NCI-H2171 treated with DMSO at 0.1 percent for 48 hours (cell line): Measurements from ENCODE around the gene HIVEP3.
"Not testable (repeated sequence)": the region's sequence is repeated elsewhere in the genome, so short reads cannot be mapped to it uniquely, and the experiment has no call there.

Experiments
- DNase-seq: peaks from one replicate; lab custom pipeline; 2025; lab: John Stamatoyannopoulos, UW

HIVEP3 gene

DNA sequence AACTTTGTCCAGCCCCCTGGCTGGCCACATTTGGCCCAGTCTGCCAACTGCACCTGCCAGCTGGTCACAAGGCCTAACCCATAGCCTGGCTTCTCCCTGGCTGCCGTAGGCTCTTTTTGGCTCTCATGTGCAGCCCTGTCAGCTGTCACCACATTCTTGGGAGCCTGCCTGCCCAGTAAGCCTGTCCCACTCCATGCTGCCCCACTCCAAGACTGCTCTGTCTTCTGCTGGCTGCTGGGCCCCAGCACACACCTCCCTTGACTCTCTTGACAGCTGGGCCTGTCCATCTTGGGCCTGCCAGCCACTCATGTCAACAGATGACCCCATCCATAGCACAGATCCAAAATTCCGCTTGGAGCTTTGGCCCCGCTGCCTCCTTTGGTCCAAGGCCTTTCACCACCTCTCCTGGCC lies 360.0 kb downstream of the HIVEP3 start:
- DNase-seq: no peak

DNA sequence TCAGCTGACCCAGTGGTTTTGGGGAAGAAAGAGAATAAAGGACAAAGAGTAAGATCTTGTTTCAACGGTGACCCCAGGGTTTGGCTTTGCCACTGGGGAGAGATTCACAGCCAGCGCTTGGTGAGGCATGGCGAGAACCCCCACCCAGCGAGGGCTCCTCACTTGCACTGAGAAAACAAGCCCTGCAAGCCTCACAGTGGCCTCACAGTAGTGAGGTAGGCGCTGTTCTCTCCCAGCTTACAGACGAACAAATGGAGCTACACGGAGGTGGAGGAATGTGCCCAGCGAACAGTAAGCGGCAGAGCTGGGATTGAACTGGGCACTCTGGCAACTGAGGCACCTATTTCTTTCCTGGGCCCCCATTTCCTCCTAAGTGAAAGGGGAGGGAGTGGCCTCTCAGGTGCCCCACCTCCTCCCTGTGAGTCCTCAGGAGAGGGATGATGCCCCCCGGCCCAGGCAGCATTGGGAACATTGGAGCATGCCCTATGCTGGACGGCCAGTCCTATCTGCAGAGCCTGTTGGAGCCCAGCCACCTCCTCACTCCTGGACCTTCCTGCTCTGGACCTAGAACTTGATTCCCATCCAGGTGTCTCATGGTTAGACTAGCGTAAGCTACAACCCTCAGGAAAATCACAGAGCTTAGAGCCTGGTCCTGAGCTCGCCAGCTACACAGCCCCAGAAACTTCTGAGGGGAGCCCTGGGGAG lies 360.8 kb downstream of the HIVEP3 start:
- no peak for DNase-seq

DNA sequence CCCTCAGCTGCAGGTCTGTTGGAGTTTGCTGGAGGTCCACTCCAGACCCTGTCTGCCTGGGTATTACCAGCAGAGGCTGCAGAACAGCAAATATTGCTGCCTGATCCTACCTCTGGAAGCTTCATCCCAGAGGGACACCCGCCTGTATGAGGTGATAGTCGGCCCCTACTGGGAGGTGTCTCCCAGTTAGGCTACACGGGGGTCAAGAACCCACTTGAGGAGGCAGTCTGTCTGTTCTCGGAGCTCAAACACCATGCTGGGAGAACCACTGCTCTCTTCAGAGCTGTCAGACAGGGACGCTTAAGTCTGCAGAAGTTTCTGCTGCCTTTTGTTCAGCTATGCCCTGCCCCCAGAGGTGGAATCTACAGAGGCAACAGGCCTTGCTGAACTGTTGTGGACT lies 364.0 kb downstream of the HIVEP3 start:
- not testable (repeated sequence) for DNase-seq

DNA sequence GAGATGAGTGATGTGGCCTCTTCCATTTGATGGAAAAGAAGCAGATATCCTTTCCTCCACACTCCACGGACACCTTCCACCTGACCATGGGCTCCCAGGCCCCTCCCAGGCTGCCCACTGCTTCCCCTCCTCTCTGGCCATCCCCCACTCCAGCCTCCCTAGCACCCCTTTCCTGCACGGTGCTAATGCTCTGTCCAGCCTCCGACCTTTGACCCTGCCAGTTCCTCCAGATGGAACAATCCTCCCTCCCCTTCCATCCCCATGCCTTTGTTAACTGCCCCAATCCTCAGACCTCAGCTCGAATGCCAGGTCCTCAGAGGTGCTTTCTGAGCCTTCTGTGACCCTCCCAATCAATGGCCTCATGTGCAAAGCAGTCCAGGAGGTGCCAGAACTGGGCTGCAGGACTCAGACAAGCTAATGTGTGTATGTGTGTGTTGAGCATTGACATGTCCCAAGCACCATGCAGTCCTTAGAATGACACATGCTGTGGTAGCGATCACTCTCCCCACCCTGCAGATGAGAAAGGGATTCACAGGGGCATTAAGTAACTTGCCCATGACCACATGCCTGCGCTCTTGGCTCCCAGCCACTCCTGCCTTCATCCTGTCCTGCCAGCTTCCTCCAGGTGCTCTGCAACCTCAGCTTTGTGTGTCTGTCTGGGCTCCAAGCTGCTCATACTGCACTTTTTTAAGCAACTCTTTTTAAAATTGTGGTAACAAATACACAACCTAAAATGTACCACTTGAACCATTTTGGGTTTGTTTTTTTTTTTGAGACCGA lies 370.8 kb downstream of the HIVEP3 start:
- no peak for DNase-seq

DNA sequence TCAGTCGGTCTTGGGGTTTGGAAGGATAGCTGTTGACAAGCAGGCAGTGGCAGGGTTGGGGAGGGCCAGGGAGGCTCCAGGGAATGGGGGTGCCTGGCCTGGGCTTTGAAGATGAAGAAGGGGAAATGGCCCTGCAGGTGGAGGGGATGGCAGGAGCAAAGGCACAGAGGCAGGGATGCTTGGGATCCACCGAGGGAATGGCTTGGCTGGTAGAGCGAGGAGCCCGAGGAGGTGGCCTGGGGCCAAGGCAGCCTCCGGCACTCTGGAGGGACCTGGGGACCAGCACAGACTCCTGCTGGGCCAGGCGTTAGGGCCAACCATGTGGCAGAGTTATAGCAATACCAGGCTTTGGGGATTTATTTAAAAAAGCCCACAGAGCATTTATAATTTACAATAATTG lies 371.4 kb downstream of the HIVEP3 start:
- no peak for DNase-seq

DNA sequence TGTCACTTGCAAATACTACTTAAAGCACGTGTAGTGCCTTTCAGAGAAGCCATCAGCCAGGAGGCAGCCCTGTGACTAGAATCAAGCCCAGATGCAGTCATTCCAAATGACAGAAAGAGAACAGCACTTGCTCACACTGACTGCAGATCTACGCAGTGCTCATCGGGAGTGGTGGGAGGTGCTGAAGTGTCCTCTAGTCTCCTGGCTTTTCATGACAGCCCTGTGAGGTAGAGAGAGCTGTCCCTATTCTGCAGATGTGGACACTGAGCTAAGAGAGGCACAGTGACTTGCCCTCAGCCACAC lies 371.9 kb downstream of the HIVEP3 start:
- no peak for DNase-seq

DNA sequence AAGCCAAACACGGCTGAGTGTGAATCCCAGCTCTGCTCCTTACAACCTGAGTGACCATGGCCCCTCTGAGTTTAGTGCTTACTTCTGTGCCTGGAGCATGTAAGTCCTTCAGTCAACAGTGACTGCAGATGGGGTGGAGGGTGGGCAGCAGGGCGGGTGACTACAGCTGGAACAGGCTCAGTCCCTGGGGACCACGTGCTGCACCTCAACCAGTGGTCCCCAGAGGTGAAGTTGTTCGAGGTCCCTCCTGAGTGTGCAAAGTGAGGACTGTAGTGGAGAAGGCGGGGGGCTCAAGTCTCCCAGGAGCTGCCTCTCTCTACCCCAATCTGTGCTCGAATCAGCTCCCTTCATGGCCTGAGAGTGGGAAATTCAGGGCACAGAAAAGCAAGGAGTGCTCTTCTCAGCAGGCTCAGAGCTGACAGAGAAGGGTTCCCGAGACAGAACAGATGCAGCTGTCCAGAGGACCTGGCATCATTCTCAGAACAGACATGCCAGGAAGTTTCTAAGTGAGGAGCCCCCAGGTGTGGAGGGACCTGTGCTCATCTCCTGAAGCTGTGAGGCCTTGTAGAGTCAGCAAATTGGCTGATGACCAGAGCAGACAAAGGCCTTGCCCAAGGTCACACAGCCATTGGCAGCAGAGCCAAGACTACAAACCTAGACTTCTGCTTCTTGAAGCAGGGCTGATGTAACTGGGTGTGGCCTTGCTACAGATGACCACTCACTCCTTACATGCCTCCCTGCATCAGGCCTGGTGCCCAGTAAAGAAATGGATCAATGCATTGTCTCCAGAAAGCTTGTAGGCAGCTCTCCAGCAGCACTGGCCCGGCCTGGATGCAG lies 372.5 kb downstream of the HIVEP3 start:
- no peak for DNase-seq

DNA sequence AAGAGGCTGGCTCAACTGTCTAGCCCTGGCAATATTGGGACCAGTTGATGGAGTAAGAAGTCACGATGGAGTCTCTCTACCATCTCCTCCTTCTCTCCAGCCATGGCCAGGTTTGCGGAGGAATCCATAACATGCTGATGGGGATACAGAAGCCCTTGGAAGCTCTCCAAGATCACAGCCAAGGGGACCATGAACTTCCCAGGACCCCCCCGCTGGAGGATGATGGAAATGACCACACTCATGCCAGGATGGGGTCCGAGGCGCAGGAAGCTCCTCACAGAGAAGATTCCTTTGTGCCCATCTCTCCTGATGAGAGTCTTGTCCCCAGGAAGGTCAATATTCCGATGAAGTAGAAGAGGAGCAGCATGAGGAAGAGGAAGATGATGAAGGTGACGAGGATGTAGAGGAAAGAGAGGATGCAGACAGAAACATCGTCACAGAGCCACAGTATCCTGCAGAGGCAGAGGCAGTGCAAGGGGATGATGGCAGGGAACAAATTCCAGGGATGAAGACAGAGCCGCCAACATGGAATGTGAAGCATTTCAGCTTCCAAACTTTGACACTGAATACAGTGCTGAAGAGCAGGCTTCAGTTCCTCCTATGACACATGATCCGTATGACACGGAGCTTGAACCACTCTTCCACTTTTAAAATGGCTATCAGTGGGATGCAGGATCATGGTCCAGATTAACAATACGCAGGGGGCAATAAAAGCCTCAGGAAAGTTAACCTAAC lies 376.4 kb downstream of the HIVEP3 start:
- no peak for DNase-seq

DNA sequence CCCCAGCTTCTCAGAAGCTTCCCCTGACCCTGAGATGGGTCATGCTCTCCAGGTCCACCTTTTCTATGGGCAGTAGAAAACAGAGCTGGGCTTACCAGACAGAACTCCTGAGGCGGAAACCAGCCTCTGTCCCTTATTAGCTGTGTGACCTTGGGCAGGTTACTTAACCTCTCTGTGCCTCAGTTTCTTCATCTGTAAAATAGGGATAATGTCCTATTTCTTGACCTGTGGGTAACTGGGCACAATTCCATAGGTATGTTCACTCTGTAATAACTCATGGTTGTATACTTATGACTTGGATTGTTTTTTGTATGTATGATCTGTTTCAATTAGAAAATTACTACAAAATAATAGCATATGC lies 377.1 kb downstream of the HIVEP3 start:
- DNase-seq: no peak

DNA sequence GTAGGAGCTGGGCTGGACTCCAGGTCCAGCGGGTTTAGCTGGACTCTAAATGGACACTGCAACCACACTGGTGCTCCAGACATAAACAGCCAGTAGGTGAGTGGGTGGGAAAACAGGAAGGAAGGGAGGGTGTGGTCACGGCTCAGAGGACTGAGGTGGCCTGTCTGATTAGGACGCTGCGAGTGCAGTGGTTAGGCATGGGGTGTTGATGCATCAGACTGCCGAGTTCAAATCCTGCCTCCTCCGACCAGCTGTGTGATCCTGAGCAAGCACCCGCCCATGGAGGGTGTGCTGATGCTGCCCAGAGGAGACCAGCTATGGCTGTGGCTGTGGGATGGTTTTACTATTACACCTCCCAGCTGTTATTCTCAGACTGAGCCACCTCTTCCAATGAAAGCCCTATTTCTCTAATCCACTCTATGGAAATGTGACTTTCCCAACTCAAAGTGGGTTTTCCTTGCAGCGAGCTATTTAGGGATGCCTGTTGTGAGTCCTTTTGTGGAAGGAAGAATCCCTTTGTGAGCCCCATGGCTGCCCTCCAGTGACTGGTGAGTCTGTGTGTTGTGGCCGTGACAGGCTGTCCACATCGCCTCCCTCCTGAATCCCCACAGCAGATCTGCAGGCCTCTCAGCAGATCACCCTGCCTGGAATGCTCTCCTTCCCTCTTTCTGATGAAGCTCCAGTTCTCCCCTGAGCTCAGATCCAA lies 377.7 kb downstream of the HIVEP3 start:
- DNase-seq: no peak

DNA sequence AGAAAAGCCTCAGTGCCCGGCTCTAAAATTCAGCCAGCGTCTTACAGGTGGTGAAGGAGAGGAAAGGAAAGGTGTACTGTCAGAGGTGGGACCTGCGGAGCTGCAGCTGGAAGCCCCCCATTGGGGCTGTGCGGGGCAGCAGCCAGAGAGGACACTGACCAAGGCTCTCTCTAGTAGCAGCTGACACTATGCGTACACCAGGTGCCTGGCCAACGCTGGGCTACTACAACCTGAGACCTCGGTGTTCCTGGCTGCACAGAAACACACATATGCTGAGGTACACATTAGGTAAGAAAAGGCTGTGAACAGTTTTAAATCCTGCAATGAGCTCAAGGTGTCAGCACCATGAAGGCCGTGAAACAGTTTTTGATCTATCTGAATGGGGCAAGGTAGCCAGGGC lies 378.7 kb downstream of the HIVEP3 start:
- DNase-seq: no peak

DNA sequence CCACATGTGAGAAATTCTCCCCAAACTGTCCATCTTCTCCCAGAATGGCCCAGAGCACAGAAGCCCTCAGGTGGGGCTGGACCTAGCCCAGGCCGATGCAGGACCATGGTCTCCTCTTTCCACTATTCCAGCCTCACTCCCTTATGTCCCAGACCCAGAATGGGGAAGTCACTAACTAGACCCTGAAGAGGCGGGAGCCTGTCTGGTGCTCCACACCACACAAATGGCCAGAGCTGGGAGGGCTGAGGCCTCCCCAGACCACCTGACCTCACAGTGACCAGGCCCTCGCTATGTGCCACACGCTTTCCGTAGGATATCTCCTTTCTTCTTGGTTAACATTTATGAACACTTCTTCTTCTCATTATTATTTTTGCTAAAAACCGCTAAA lies 379.3 kb downstream of the HIVEP3 start:
- no peak for DNase-seq

DNA sequence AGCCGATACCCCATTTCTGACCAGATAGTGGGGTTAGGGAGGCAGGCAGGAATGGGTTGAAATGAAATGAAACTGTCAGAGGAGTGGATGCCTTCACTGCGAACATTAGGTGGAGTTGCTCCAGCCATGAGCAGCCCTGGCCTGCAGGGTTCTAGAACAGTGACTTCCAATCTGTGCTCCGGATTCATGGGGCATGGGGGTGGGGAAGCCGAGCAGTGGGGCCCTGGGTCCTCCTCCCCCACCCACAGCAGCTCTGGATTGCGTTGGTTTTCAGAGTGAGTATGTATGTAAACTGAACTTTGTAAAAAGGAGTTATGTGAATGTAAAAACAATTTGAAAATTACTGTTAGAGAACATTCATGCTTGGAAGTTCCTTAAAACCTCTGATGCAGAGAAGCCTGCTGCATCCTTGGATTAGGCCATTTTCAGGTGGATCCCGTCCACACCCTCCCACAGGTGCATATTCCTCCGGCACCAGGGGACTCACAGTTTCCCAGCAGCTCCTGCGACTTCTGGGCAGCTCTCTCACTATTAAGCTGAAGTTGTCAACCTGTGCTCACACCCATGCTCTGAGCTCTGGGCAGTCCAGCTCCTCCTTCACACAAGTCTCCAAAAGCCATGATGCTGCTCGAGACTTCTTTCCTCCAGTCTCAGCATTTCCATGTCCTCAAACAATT lies 379.8 kb downstream of the HIVEP3 start:
- DNase-seq: no peak

DNA sequence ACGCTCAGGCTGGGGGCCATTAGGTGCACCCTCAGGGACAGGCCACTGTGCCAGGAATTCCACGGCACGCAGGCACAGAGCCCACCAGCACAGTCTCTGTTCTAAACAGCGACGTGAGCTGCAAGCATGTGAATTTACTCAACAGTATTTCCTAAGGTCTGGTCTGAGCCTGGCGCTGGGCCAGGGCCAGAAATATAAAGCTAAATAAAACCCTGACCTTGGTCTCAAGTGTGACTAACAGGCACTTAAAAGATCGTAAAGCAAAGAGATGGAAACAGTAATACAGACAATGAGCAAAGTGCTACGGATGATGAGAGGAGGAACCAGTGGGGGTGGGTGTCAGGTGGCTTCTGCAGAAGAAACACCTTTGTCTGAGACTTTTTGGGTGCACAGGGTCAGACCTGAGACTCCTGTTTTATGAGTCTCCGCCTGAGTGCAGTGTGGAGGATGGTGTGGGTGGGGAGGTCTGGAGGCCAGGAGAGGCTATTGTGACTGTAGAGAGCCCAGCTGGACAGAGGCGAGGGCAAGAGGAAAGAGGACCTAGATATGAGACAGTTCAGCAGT lies 380.9 kb downstream of the HIVEP3 start:
- DNase-seq: peak; percentile 7

DNA sequence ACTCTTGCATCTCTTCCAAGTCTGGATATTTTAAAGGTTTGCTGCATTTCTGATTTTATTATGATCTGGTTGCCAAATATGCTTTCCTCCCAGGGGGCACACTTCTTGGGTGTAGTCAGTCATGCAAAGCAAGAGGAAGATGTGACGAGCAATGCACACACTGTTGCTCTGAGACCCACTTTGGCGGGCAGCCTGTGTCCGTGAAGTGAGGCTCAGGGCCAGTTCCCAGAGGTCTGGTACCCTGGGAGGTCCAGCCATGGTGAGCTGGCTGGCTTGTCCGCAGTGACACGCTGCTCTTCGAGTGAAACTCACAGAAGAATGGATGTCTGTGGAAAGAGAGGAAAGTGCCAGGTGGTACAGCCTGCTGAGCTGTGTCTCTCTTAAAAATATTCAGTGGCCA lies 381.5 kb downstream of the HIVEP3 start:
- DNase-seq: no peak

DNA sequence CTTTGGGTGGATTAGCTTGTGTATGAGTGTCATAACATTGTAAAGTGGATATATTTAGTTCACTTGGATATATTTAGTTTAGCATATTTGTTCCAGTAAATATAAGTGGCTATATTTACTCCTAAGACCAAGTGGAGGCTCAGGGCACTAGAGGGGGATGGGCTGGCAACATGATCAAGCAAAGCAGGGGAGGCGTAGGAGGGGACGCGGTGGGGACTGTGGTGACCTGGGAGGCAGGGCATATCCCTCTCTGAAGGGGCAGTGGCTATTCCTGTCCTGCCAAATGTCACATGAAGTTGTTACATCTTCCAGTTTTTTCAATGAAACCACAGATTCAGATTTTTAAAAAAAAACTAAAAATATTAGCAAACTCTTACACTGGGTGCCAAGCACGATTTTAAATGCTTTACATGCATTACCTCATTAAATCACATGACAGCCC lies 382.3 kb downstream of the HIVEP3 start:
- DNase-seq: no peak

DNA sequence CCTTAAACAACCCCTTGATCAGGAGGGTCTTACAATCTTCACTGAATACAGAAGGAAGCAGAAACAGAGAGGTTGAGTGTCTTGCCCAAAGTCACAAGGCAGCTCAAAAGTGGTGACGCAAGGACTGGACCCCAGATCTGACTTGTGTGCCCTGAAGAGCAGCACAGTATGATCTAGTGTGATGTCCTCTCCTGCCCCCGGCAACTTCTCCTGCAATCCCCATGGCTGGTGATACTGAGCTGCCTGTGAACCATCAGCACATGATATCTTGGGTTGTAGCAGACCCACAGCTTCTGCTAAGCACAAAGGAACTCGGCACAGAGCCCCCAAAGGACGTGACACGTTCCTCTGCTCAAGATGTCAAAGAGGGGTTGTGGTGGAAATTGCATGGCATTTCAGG lies 383.0 kb downstream of the HIVEP3 start:
- DNase-seq: no peak

DNA sequence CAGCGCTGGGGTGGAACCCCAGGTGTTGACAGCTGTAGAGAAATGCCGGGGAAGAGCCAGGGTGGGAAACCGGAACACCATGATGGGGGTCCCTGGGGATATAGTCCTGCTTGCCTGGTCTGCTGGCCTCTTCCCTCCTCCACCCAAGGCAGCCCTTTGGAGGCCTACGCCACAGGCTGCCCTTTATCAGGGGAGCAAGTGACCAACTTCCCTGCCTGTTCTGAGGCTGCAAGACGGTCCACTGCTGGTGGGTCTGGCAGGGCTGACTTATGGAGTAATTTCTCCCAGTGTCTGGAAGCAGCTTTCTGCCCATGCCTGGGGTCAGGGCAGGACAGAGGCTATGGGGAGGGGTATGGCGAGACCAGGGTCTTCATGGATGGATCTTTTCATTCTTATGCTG lies 383.4 kb downstream of the HIVEP3 start:
- no peak for DNase-seq

DNA sequence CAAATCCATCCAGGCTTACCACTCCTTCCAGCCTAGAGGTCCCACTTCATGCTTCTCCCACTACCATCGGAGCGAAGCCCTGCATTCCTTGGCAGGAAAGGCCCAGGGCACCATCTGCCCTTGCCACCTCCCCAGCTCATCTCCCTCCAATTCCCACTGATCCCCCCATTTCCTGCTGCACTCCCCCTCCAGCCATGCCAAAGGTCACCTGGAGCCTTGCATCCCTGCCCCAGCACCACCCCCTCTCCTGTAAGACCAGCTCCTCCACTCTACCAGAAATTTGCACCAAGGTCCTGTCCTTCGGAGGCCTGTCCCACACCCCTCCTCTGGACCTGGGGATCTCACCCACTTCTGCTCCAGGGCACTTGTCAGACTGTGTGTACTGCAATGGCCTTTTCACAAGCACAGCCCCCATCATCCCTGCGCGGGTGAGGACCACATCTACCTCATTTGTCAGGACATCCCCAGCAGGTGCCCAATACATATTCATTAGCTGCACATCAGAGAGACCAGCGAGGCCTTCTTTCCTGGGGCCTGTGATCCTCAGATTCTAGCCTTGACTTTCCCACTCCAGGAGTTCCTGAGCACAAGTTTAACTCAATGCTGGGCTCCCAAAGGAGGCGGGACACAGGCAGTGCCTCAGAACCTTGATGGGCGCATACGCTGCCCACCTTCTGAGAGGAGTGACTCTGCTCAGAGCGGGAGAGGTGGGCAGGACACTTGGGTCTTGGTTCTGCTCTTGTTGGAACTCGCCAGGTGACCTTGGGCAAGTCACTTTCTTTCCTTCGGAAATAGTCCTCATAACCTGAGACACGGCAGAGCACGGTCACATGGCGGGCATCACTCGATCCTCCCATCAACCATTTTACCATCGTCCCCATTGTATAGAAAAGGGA lies 384.3 kb downstream of the HIVEP3 start:
- DNase-seq: no peak

DNA sequence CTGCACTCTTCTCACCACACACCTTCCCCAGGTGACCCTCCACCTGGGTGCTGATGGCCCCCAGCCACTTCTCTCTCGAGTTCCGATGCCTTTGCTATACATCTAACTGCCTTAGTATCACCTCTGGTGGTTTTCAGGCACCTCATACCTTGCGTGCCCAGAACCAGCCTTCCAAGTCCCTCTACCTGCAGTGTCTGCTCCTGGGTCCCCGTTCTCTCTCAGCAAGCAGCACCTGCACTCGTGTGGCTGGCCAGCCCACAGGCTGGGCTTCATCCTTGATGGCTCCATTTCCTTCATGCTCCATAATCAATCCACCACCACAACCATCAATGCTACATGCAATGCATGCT lies 385.0 kb downstream of the HIVEP3 start:
- DNase-seq: no peak
